LNCaP clone FGC (cell line): ENCODE results near the gene SUPT20HL2.
"Not testable (repeated sequence)": the region's sequence is repeated elsewhere in the genome, so short reads cannot be mapped to it uniquely, and the experiment has no call there.

ENCODE experiments used
- DNase-seq: peaks from one replicate; pipeline ENCODE4 v3.0.0-alpha.2; 2011; ENCODE audit warnings: low read depth
- H3K4me3 ChIP-seq: 2 replicates; pipeline ENCODE4 v1.5.1; 2011; ENCODE audit warnings: mild to moderate bottlenecking, low read depth, low read length, control low read depth
- TF ChIP-seq, protein P1 (sequence below): IDR thresholded peaks from 2 replicates; pipeline ENCODE4 v1.5.1; 2012; ENCODE audit warnings: mild to moderate bottlenecking; ENCODE audit not compliant: control insufficient read depth, insufficient read depth; ENCODE audit errors: extremely low read depth

Gene SUPT20HL2

DNA sequence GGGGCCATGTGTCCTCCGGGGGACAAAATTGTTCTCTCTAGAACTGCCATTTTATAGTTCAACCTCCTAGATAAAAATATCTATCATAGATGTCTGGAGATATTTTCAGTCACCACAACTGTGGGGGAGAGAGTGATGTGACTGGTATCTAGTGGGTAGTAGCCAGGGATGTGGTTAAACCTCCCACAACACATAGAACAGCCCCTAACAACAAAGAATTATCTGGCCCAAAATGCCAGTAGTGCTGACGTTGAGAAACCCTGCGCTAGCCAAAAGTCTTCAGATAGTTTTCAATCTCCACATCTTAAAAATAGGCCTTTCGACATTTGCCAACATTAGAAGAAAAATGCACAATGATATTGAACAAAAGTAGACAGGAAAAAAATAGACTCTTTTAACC is 19.0 kb upstream of the SUPT20HL2 start:
- H3K4me3 ChIP-seq, result no peak overlapping the region
- TF ChIP-seq, protein P1, sequence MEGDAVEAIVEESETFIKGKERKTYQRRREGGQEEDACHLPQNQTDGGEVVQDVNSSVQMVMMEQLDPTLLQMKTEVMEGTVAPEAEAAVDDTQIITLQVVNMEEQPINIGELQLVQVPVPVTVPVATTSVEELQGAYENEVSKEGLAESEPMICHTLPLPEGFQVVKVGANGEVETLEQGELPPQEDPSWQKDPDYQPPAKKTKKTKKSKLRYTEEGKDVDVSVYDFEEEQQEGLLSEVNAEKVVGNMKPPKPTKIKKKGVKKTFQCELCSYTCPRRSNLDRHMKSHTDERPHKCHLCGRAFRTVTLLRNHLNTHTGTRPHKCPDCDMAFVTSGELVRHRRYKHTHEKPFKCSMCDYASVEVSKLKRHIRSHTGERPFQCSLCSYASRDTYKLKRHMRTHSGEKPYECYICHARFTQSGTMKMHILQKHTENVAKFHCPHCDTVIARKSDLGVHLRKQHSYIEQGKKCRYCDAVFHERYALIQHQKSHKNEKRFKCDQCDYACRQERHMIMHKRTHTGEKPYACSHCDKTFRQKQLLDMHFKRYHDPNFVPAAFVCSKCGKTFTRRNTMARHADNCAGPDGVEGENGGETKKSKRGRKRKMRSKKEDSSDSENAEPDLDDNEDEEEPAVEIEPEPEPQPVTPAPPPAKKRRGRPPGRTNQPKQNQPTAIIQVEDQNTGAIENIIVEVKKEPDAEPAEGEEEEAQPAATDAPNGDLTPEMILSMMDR, result no peak
- DNase-seq, result no peak

DNA sequence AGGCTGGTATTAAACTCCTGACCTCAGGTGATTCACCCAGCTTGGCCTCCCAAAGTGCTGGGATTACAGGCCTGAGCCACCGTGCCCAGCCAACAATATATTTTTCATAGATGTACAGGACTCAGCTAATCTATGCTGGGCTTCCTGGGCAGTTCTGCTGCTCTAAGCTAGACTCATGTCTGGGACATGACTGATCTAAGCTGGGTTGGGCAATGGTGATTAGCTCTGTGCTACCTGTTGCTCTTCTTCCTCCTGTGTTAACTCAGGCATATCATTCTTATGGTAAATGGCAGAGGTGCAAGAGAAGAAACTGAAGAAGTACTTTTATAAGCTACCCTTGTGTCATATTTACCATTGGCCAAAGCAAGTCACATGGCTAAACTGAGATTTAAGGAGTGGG is 11.4 kb upstream of the SUPT20HL2 start:
- TF ChIP-seq, protein P1, result no peak
- no peak overlapping the region for H3K4me3 ChIP-seq
- DNase-seq, result no peak

DNA sequence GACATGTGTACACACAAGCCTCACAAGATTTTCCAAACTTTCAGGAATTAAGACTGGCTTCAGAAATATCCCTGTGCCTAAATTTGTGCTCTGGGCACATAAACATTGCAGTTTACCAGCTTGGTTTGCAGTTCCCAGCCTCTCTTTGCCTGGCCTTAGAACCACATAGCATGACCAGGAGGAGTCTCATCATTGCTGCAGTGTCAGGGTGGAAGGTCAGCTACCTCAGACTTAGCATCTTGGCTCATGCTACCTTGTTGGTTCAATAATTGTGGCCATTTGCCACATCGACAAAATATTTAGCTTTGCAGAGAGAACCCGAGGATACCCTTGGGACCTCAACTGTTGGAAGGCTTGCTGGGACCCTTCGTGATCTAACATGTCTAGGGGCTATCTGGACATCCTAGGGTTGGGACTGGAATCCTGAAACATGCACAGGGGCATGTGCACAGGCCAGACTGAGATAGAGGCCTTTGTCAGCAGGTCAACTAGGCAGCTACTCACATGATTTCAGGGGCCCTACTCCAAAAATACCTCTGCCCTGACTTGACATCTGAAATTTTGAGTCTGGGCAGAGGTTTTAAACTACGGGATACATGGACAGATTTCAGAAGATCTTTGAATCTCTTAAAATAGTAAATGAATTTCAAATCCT is 8.0 kb upstream of the SUPT20HL2 start:
- TF ChIP-seq, protein P1, result no peak
- no peak overlapping the region for H3K4me3 ChIP-seq
- no peak for DNase-seq

DNA sequence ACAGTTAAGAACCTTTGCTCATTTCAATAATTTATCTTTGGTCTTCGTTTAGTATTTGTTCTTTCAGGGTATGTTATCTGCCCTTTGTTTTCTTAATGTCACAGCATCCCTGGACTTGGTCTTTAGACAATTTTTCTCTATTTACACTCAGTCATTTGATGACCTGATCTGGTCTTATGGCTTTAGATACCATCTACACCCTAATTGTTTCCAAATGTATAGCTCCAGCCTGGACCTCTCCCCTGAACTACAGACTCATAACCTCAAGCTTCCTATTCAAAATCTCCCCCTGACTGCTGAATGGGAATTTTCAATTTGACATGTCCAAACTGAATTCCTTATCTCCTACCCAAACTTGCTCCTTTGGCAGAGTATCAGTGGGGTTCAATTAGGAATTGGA is 3.7 kb upstream of the SUPT20HL2 start:
- no peak overlapping the region for H3K4me3 ChIP-seq
- TF ChIP-seq, protein P1, result no peak
- DNase-seq, result no peak

DNA sequence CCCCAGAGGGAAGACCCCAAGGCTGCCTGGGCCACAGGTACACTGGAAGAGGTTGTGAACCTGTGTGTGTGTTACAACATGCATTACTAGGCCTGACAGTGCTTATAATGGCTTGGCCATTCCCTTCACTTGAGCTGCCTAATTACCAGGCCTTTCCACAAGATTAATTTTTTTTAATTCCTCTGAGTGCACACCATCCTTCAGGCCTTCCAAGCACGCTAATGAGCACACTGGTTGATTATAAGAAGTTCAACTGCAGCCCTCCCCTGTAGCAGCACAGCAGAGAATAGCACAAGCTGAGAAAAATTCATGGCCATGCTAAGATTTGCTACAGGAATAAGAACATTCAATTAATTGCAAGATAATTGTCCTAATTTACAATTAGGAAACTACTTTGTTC is 2.2 kb upstream of the SUPT20HL2 start:
- no peak overlapping the region for H3K4me3 ChIP-seq
- TF ChIP-seq, protein P1, result no peak
- DNase-seq, result no peak

DNA sequence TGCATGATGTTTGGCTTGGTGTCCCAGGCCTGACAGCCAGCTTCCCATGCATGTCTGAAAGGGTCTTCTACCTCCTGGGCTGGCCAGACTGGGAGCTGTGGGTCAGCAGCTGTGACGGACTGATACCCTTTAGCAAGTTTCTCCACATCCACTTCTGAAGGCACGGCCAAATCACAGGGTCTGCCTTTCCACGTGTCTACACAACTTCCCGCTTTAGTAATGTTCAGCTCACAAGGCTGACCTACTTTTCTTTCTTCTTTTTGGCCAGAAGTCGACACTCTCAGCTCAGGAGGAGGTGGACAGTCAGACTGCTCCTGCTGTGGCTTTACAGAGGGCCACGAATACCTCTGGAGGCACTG is 1.6 kb downstream of the SUPT20HL2 start:
- DNase-seq, result not testable (repeated sequence)

DNA sequence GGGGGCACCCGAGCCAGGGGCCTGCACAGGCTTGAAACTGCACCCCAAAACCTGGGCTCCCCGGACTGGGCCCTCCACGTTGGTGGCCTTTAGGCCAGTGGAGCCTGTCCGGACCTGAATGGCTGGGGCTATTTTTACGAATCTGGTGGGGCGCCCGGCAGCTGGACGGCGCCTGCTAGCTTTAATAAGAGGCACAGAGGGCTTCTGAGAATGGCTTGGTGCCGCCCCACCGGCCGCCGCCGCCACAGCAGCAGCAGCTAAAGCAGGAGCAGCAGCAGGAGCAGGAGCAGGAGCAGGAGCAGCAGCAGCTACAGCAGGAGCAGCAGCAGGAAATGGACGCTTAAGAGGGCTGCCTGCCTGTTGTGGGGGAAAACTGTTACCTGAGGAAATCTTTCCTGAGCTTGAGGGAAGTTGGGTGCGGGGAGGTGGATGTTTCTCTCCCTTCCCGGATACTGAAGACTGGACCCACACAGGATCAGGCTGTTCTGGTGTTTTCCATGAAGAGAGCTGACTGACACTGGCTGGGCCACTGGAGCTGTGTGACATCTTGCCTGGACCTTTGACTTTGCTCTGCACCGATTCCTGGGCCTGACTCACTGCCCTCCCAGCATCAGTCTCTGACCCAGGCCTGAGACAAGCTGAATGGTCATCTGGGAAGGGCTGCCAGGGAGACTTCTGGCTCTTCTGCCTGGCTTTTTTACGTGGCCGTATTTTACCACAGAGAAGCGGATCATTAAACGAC is 2.2 kb downstream of the SUPT20HL2 start:
- not testable (repeated sequence) for DNase-seq, H3K4me3 ChIP-seq

More for the DNA sequence above, 1.6 kb downstream of the SUPT20HL2 start:
- not testable (repeated sequence) for H3K4me3 ChIP-seq

DNA sequence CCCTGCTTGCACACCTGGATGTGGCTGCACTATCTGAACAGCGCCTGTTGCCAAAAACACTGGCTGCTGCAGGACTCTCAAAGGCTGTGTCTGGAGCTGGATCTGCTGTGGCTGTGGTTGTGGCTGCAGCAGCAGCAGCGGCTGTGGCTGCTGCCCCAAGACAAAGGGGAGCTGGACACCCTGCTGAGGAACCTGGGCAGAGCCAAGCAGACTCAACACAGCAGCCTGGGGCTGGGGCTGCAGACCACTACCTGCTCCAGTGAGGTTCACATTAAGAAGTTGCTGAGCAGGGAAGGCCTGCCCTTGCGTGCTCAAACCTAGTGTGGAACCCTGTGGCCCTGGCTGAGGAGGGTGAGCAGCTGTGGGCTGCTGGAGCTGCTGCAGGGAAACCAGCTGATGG is 3.0 kb downstream of the SUPT20HL2 start:
- not testable (repeated sequence) for H3K4me3 ChIP-seq, DNase-seq

DNA sequence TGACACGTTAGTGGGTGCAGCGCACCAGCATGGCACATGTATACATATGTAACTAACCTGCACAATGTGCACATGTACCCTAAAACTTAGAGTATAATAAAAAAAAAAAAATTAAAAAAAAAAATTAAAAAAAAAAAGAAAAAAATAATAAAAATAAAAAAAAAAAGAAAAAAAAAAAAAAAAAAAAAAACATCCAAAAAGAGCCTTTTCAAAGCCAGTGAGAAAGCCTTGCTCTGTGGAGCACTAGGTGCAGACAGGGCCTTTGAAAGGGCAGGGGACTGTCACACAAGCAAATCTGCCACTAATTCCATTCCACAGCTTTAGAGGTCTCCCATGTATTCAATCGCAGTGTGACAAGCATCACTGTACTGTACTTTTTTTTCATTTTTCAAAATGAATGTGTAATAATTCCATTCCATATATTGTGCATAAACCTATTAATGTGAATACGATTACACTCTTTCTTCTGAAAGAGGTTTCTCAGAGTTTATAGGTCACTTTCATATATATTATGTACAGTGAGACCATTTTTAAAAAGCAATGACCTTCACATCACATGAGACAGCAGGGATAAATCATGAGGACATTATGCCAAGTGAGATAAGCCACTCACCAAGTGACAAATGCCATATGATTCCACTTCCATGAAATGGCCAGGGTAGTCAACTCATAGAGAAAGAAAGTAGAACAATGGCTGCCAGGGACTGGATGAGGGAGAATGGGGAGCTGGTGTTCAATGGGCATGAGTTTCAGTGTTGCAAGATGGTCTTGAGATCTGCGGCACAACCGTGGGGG is 4.1 kb downstream of the SUPT20HL2 start:
- H3K4me3 ChIP-seq, result not testable (repeated sequence)

DNA sequence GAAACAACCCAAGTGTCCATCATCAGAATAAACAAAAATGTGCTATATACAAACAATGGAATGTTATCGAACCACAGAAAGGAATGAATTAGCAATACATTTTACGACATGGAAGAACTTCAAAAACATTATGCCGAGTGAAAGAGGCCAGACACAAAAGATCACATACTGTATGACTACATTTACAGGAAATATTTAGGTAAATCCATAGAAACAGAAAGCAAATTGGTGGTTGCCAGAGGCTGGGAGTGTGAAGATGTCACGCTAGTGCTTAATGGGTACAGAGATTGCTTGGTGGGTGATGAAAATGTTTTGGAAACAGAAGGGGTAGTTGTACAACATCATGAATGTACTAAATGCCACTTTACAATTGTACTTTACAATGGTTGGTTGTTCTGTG is 5.1 kb downstream of the SUPT20HL2 start:
- H3K4me3 ChIP-seq, DNase-seq: not testable (repeated sequence)

More for the DNA sequence above, 4.1 kb downstream of the SUPT20HL2 start:
- DNase-seq, result not testable (repeated sequence)
